OCI-LY3 (cell line): ENCODE data around the gene BACH2.

ENCODE experiments used
- H2AFZ ChIP-seq: fragments of 200-600, 300-600 bp; shearing (Covaris generic); 2 replicates; pipeline ENCODE4 v1.6.0; 2014; ENCODE audit warnings: antibody characterized with exemption, low read depth, low read length
- H3K27ac ChIP-seq: fragments of 200-600, 300-600 bp; sonication (generic); 2 replicates; pipeline ENCODE4 v1.5.1; 2014; ENCODE audit warnings: mild to moderate bottlenecking, low read length, moderate library complexity, mixed read lengths
- H3K27me3 ChIP-seq: fragments of 200-600, 300-600 bp; sonication (generic); 2 replicates; pipeline ENCODE4 v1.6.1; 2014; ENCODE audit warnings: low read depth, low read length, mixed read lengths
- H3K36me3 ChIP-seq: fragments of 200-600, 300-600 bp; sonication (generic); replicated peaks from 2 replicates; pipeline ENCODE3; 2014; ENCODE audit warnings: low read depth, low read length, mixed read lengths
- H3K4me1 ChIP-seq: fragments of 300-600, 200-600 bp; sonication (generic); 2 replicates; pipeline ENCODE4 v1.6.1; 2014; ENCODE audit warnings: low read length, mixed read lengths
- H3K4me2 ChIP-seq: fragments of 200-600, 300-600 bp; sonication (generic); 2 replicates; pipeline ENCODE4 v1.6.1; 2014; ENCODE audit warnings: low read length, mixed read lengths
- H3K4me3 ChIP-seq: fragments of 300-600, 200-600 bp; sonication (generic); 2 replicates; pipeline ENCODE4 v1.5.1; 2014; ENCODE audit warnings: antibody characterized with exemption, mild to moderate bottlenecking, low read length, moderate library complexity
- H3K79me2 ChIP-seq: fragments of 300-600, 200-600 bp; shearing (Covaris generic); 2 replicates; pipeline ENCODE4 v1.6.1; 2014; ENCODE audit warnings: mild to moderate bottlenecking, low read length, mixed read lengths
- H3K9ac ChIP-seq: fragments of 300-600, 200-600 bp; shearing (Covaris generic); 2 replicates; pipeline ENCODE4 v1.6.0; 2014; ENCODE audit warnings: mild to moderate bottlenecking, low read length, moderate library complexity
- H3K9me3 ChIP-seq: fragments of 200-600, 300-600 bp; shearing (Covaris generic); 2 replicates; pipeline ENCODE4 v1.6.1; 2014; ENCODE audit warnings: low read length, mixed read lengths; ENCODE audit not compliant: insufficient read depth
- H4K20me1 ChIP-seq: fragments of 200-600, 300-600 bp; sonication (generic); 2 replicates; pipeline ENCODE4 v1.6.1; 2016; ENCODE audit warnings: low read length, mixed read lengths; ENCODE audit not compliant: insufficient read depth
- EZH2phosphoT487 ChIP-seq: fragments of 200-600 bp; shearing (Covaris generic); IDR thresholded peaks from 2 replicates; pipeline ENCODE4 v1.6.1; 2018; ENCODE audit warnings: antibody characterized with exemption, mixed run types, low read depth
- TF ChIP-seq, protein P1 (sequence below): fragments of 200-600, 300-600 bp; sonication (generic); IDR thresholded peaks from 2 replicates; pipeline ENCODE4 v1.5.1; 2014; ENCODE audit warnings: antibody characterized with exemption, low read length, low read depth

BACH2 gene

DNA sequence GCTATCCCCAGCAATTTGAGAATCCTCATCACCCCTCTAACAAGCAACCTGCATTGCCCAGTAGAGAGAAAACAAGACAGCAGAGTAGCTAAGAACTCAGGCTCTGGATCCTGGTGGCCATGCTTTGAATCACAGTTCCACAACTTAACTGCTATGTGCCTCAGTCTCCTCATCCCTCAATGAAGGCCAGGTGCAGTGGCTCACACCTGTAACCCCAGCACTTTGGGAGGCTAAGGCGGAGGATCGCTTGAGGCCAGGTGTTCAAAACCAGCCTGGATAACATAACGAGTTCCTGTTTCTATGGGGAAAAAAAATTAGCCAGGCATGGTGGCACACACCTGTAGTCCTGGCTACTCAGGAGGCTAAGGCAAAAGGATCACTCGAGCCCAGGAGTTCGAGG is 23.7 kb downstream of the BACH2 start:
- no peaks in the 10 kb centered on the region for H3K79me2 ChIP-seq
- TF ChIP-seq, protein P1, sequence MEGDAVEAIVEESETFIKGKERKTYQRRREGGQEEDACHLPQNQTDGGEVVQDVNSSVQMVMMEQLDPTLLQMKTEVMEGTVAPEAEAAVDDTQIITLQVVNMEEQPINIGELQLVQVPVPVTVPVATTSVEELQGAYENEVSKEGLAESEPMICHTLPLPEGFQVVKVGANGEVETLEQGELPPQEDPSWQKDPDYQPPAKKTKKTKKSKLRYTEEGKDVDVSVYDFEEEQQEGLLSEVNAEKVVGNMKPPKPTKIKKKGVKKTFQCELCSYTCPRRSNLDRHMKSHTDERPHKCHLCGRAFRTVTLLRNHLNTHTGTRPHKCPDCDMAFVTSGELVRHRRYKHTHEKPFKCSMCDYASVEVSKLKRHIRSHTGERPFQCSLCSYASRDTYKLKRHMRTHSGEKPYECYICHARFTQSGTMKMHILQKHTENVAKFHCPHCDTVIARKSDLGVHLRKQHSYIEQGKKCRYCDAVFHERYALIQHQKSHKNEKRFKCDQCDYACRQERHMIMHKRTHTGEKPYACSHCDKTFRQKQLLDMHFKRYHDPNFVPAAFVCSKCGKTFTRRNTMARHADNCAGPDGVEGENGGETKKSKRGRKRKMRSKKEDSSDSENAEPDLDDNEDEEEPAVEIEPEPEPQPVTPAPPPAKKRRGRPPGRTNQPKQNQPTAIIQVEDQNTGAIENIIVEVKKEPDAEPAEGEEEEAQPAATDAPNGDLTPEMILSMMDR = no peak
- no peak for TF ChIP-seq EZH2phosphoT487
- peaks cover 35% of the 10 kb centered on the region for H3K27me3 ChIP-seq
- H3K27ac ChIP-seq = no peak overlapping the region
- no peak overlapping the region for H3K4me2 ChIP-seq
- no peak overlapping the region for H2AFZ ChIP-seq
- H4K20me1 ChIP-seq = no peaks in the 10 kb centered on the region
- H3K9ac ChIP-seq = no peak overlapping the region
- H3K4me1 ChIP-seq = peaks cover 18% of the 10 kb centered on the region; the same call in 1 of the 2 replicates
- no peak overlapping the region for H3K4me3 ChIP-seq
- H3K9me3 ChIP-seq = no peaks in the 10 kb centered on the region
- no peaks in the 10 kb centered on the region for H3K36me3 ChIP-seq

DNA sequence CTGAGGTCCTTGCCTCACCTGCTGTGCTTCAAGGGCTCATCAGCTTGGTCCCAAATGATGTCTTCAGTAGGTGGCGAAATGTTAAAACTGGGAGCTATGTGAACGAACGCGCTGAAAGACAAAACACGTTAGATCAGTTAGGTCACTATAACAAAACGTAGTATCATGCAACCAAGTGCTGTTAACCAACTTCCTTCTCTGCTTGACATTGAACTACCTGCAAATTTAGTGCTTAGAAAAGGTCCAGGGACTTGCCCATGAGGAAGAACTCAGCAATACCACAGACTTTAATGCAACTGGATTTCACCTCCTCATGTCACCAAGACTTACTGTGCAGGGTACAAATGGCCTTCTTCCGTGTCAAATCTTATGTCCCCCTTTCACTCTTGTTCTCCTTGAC is 24.8 kb downstream of the BACH2 start:
- Histone ChIP-seq H2AFZ (no peak overlapping the region), H3K27me3 (peaks cover 34% of the 10 kb centered on the region), H3K4me3 (no peak overlapping the region), H4K20me1 (no peaks in the 10 kb centered on the region), H3K79me2 (no peaks in the 10 kb centered on the region), H3K27ac (no peak overlapping the region), H3K9me3 (no peaks in the 10 kb centered on the region), H3K36me3 (no peaks in the 10 kb centered on the region), H3K9ac (no peak overlapping the region), H3K4me2 (no peak overlapping the region), H3K4me1 (peaks cover 18% of the 10 kb centered on the region; the same call in 1 of the 2 replicates)
- TF ChIP-seq, protein P1 = no peak
- TF ChIP-seq EZH2phosphoT487 = no peak

DNA sequence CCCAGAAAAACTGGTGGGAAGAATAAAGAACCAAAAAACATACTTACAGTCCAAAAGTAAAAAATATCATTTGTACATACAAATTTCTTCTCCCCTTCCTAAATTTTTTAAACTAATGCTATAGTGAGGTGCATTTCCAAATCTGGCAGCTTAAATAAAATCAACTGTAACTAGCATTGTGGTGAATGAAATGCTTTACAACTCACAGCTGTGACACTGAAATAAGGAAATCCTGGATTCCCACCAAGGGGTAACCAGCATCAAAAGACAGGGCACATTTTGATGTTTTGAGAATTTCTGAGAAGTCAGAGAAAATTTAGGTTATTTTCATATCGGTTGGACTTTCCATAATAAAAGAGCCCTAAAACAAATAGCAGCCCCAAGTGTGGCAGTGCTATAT is 27.3 kb downstream of the BACH2 start:
- H3K27me3 ChIP-seq = peaks cover 32% of the 10 kb centered on the region
- H3K9me3 ChIP-seq = no peaks in the 10 kb centered on the region
- no peaks in the 10 kb centered on the region for H4K20me1 ChIP-seq
- TF ChIP-seq EZH2phosphoT487 = no peak
- TF ChIP-seq, protein P1 = no peak
- H2AFZ ChIP-seq = no peak overlapping the region
- no peaks in the 10 kb centered on the region for H3K79me2 ChIP-seq
- H3K4me1 ChIP-seq = peaks cover 10% of the 10 kb centered on the region; the same call in 1 of the 2 replicates
- H3K36me3 ChIP-seq = no peaks in the 10 kb centered on the region
- no peak overlapping the region for H3K4me3 ChIP-seq
- H3K4me2 ChIP-seq = no peak overlapping the region
- no peak overlapping the region for H3K27ac ChIP-seq
- H3K9ac ChIP-seq = no peak overlapping the region

DNA sequence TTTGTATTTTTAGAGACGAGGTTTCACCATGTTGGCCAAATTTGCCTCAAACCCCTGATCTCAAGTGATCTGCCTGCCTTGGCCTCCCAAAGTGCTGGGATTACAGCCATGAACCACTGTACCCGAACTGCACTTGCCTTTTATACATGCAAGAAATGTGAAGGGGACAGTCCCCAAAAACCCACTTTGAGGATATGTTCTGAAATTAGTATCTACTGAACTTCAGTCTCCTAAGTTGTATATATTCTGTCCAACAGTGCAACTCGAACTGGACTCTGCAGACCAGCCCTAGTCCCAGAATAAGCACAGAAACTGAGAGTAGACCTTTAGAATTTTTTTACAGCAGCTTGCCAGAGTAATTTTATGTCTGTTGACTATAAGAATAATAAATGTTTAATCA is 28.5 kb downstream of the BACH2 start:
- no peak for TF ChIP-seq EZH2phosphoT487
- TF ChIP-seq, protein P1 = no peak
- H2AFZ ChIP-seq = no peak overlapping the region
- H3K9ac ChIP-seq = no peak overlapping the region
- peaks cover 9% of the 10 kb centered on the region; the same call in 1 of the 2 replicates for H3K4me1 ChIP-seq
- peaks cover 20% of the 10 kb centered on the region for H3K27me3 ChIP-seq
- H3K4me2 ChIP-seq = peak overlapping the region; percentile 1; the same call in 1 of the 2 replicates
- no peak overlapping the region for H3K27ac ChIP-seq
- no peaks in the 10 kb centered on the region for H3K79me2 ChIP-seq
- no peak overlapping the region for H3K4me3 ChIP-seq
- no peaks in the 10 kb centered on the region for H4K20me1 ChIP-seq
- H3K9me3 ChIP-seq = no peaks in the 10 kb centered on the region
- no peaks in the 10 kb centered on the region for H3K36me3 ChIP-seq
